ENCODE data around the gene NRXN3.

The NRXN3 gene

DNA sequence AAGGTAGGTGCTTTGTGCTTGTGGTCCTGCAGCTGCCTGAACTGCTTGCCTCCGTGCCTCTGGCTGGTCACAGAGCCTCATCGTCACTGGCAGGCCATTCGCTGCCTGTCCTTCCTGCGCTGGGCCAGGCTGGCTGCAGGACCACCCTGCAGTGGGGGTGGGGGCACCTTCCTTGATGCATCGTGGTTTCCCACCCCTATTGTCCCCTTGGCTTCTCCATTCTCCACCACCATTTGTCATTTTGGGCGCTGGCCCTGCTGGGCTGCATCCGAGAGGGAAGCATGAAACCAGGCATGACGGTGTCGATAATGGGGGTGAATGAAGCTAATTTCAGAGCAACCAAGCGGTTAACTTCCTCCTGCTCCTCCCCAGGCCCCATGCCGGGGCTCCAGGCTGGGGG, 127.7 kb downstream of the NRXN3 start:
- ChIA-PET POLR2A (no interaction called here), CTCF (no interaction called here)
- peaks cover 0 to 35% (median 6%) of the 10 kb centered on the region in 5 experiments for H3K27me3 ChIP-seq (replicated peaks in 2 of 5; ENCODE audit: control insufficient read depth in 4 of 5, insufficient read depth in 5 of 5, low read length in 4 of 5)
- no peak overlapping the region for H3K27ac ChIP-seq (ENCODE audit: insufficient read depth in 1 of 2, low read depth in 1 of 2, low read length in 2 of 2, poor library complexity in 1 of 2, severe bottlenecking in 2 of 2)
- no peaks in the 10 kb centered on the region for H3K4me1 ChIP-seq (ENCODE audit: control extremely low read depth in 1 of 4, control insufficient read depth in 4 of 4, insufficient read depth in 4 of 4, low read length in 3 of 4)
- H3K36me3 ChIP-seq (ENCODE audit: control insufficient read depth in 4 of 4, insufficient read depth in 4 of 4, low read length in 3 of 4), result no peaks in the 10 kb centered on the region
- 62% methylated on average over 9 of the region's 11 CpGs for WGBS (ENCODE audit: insufficient coverage)
- no peak for DNase-seq
- no peak overlapping the region for H3K4me3 ChIP-seq (ENCODE audit: control insufficient read depth in 1 of 7, extremely low read depth in 1 of 7, insufficient read depth in 4 of 7, low read depth in 2 of 7, low read length in 6 of 7)
- H3K9me3 ChIP-seq (ENCODE audit: control extremely low read depth in 1 of 5, control insufficient read depth in 4 of 5, insufficient read depth in 2 of 5, low read depth in 1 of 5, low read length in 4 of 5), result peaks cover 0 to 3% (median 0%) of the 10 kb centered on the region in 5 experiments

DNA sequence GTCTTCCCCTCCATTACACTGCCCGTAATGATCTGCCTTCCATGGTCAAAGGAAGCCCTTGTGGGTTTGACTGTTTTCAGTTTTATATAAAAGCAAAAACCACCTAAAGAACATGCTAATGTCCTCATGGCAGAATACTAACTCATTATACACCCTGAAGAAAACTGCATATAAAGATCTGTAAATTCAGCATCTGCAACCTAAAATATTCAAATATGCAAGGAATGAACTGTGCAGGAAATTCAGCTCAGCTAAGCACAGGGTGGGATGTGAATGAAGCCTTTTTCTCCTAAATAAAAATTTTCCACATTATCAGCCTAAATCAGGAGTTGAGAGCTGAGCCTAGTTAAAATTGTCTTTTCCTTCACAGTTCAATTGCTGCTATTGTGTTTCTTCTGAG, 128.1 kb downstream of the NRXN3 start:
- DNase-seq, result no peak
- no CpG with 5 or more reads among the region's 1 CpG for WGBS (ENCODE audit: insufficient coverage)

GRCh38 chr14:78302841-78303240, 132.7 kb downstream of the NRXN3 start:
- Histone ChIP-seq H3K4me1 (ENCODE audit: control extremely low read depth in 1 of 4, control insufficient read depth in 4 of 4, insufficient read depth in 4 of 4, low read length in 3 of 4) (no peaks in the 10 kb centered on the region), H3K27ac (ENCODE audit: insufficient read depth in 1 of 2, low read depth in 1 of 2, low read length in 2 of 2, poor library complexity in 1 of 2, severe bottlenecking in 2 of 2) (no peak overlapping the region), H3K27me3 (replicated peaks in 2 of 5; ENCODE audit: control insufficient read depth in 4 of 5, insufficient read depth in 5 of 5, low read length in 4 of 5) (peaks cover 0 to 29% (median 7%) of the 10 kb centered on the region in 5 experiments), H3K9me3 (ENCODE audit: control extremely low read depth in 1 of 5, control insufficient read depth in 4 of 5, insufficient read depth in 2 of 5, low read depth in 1 of 5, low read length in 4 of 5) (peaks cover 0 to 3% (median 0%) of the 10 kb centered on the region in 5 experiments), H3K4me3 (ENCODE audit: control insufficient read depth in 1 of 7, extremely low read depth in 1 of 7, insufficient read depth in 4 of 7, low read depth in 2 of 7, low read length in 6 of 7) (no peak overlapping the region), H3K36me3 (ENCODE audit: control insufficient read depth in 4 of 4, insufficient read depth in 4 of 4, low read length in 3 of 4) (no peaks in the 10 kb centered on the region)
- WGBS (ENCODE audit: insufficient coverage), result 76% methylated on average over 2 of the region's 2 CpGs
- ChIA-PET POLR2A (no interaction called here), CTCF (no interaction called here)
- no peak for DNase-seq

More for the DNA sequence above, 128.1 kb downstream of the NRXN3 start:
- POLR2A ChIA-PET, result no interaction called here
- no peaks in the 10 kb centered on the region for H3K4me1 ChIP-seq (ENCODE audit: control extremely low read depth in 1 of 4, control insufficient read depth in 4 of 4, insufficient read depth in 4 of 4, low read length in 3 of 4)
- H3K4me3 ChIP-seq (ENCODE audit: control insufficient read depth in 1 of 7, extremely low read depth in 1 of 7, insufficient read depth in 4 of 7, low read depth in 2 of 7, low read length in 6 of 7), result no peak overlapping the region
- CTCF ChIA-PET, result no interaction called here
- no peaks in the 10 kb centered on the region for H3K36me3 ChIP-seq (ENCODE audit: control insufficient read depth in 4 of 4, insufficient read depth in 4 of 4, low read length in 3 of 4)
- peaks cover 0 to 32% (median 6%) of the 10 kb centered on the region in 5 experiments for H3K27me3 ChIP-seq (replicated peaks in 2 of 5; ENCODE audit: control insufficient read depth in 4 of 5, insufficient read depth in 5 of 5, low read length in 4 of 5)
- H3K9me3 ChIP-seq (ENCODE audit: control extremely low read depth in 1 of 5, control insufficient read depth in 4 of 5, insufficient read depth in 2 of 5, low read depth in 1 of 5, low read length in 4 of 5), result peaks cover 0 to 3% (median 0%) of the 10 kb centered on the region in 5 experiments
- no peak overlapping the region for H3K27ac ChIP-seq (ENCODE audit: insufficient read depth in 1 of 2, low read depth in 1 of 2, low read length in 2 of 2, poor library complexity in 1 of 2, severe bottlenecking in 2 of 2)

DNA sequence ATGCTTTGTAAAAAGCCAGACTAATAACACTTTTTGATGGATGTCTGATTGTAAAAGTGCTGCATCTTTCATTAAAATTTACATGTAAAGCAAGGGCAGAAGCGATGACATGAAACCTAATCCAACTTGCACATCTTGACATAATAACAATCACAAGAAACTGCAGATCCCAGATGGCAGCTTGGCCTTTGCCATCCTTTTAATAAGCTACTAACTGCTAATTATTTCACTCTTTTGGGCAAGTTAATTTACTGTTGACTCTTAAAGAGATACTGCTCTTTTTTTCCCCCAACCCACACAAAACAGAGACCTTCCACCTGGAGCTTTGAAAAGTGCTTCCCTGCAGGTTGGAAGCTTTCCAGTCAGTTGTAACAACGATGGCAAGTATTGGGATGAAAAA, 137.5 kb downstream of the NRXN3 start:
- Histone ChIP-seq H3K27ac (ENCODE audit: insufficient read depth in 1 of 2, low read depth in 1 of 2, low read length in 2 of 2, poor library complexity in 1 of 2, severe bottlenecking in 2 of 2) (no peak overlapping the region), H3K27me3 (replicated peaks in 2 of 5; ENCODE audit: control insufficient read depth in 4 of 5, insufficient read depth in 5 of 5, low read length in 4 of 5) (peaks cover 0 to 12% (median 7%) of the 10 kb centered on the region in 5 experiments), H3K9me3 (ENCODE audit: control extremely low read depth in 1 of 5, control insufficient read depth in 4 of 5, insufficient read depth in 2 of 5, low read depth in 1 of 5, low read length in 4 of 5) (no peaks in the 10 kb centered on the region), H3K36me3 (ENCODE audit: control insufficient read depth in 4 of 4, insufficient read depth in 4 of 4, low read length in 3 of 4) (no peaks in the 10 kb centered on the region), H3K4me3 (ENCODE audit: control insufficient read depth in 1 of 7, extremely low read depth in 1 of 7, insufficient read depth in 4 of 7, low read depth in 2 of 7, low read length in 6 of 7) (no peak overlapping the region), H3K4me1 (ENCODE audit: control extremely low read depth in 1 of 4, control insufficient read depth in 4 of 4, insufficient read depth in 4 of 4, low read length in 3 of 4) (no peaks in the 10 kb centered on the region)
- no CpG with 5 or more reads among the region's 2 CpGs for whole genome bisulfite sequencing (ENCODE audit: insufficient coverage)
- ChIA-PET CTCF (interaction anchor here (2.1 kb wide), 1 partner anchor 9 kb away, joined by 6 read pairs; no protein-coding TSS in a partner anchor), POLR2A (no interaction called here)
- DNase-seq, result no peak

- Histone ChIP-seq H3K27me3 (replicated peaks in 2 of 5; ENCODE audit: control insufficient read depth in 4 of 5, insufficient read depth in 5 of 5, low read length in 4 of 5) (peaks cover 0 to 12% (median 5%) of the 10 kb centered on the region in 5 experiments), H3K27ac (ENCODE audit: insufficient read depth in 1 of 2, low read depth in 1 of 2, low read length in 2 of 2, poor library complexity in 1 of 2, severe bottlenecking in 2 of 2) (no peak overlapping the region), H3K4me1 (ENCODE audit: control extremely low read depth in 1 of 4, control insufficient read depth in 4 of 4, insufficient read depth in 4 of 4, low read length in 3 of 4) (no peaks in the 10 kb centered on the region), H3K36me3 (ENCODE audit: control insufficient read depth in 4 of 4, insufficient read depth in 4 of 4, low read length in 3 of 4) (no peaks in the 10 kb centered on the region), H3K4me3 (ENCODE audit: control insufficient read depth in 1 of 7, extremely low read depth in 1 of 7, insufficient read depth in 4 of 7, low read depth in 2 of 7, low read length in 6 of 7) (no peak overlapping the region), H3K9me3 (ENCODE audit: control extremely low read depth in 1 of 5, control insufficient read depth in 4 of 5, insufficient read depth in 2 of 5, low read depth in 1 of 5, low read length in 4 of 5) (no peaks in the 10 kb centered on the region)
- CTCF ChIA-PET, result interaction anchor here (2.1 kb wide), 1 partner anchor 8 kb away, joined by 6 read pairs; no protein-coding TSS in a partner anchor
- 100% methylated on average over 2 of the region's 2 CpGs for WGBS (ENCODE audit: insufficient coverage)
- no peak for DNase-seq
- POLR2A ChIA-PET, result no interaction called here
Measured at GRCh38 chr14:78308079-78308478, 137.9 kb downstream of the NRXN3 start.

DNA sequence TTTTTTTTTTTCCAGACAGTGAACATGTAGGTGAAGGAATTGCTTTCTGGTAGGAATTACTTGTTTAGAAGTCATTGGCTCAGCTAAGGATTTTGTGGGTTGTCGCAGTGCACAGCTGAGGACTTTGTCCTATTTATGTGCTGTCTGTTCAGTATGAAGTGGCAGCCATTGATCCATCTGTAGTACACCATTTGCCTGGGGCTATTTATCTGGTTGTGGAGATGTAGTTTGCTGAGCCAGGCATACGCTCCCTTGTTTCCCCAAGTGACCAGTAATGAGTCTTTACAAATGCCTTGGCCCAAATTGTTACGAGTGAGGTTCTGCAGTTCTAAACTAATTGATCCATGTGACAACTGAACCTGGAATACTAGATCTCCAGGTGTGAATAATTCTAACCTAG, 140.1 kb downstream of the NRXN3 start:
- peaks cover 0 to 21% (median 7%) of the 10 kb centered on the region in 5 experiments for H3K27me3 ChIP-seq (replicated peaks in 2 of 5; ENCODE audit: control insufficient read depth in 4 of 5, insufficient read depth in 5 of 5, low read length in 4 of 5)
- no peaks in the 10 kb centered on the region for H3K36me3 ChIP-seq (ENCODE audit: control insufficient read depth in 4 of 4, insufficient read depth in 4 of 4, low read length in 3 of 4)
- WGBS (ENCODE audit: insufficient coverage), result 93% methylated on average over 3 of the region's 3 CpGs
- H3K9me3 ChIP-seq (ENCODE audit: control extremely low read depth in 1 of 5, control insufficient read depth in 4 of 5, insufficient read depth in 2 of 5, low read depth in 1 of 5, low read length in 4 of 5), result no peaks in the 10 kb centered on the region
- no peak overlapping the region for H3K27ac ChIP-seq (ENCODE audit: insufficient read depth in 1 of 2, low read depth in 1 of 2, low read length in 2 of 2, poor library complexity in 1 of 2, severe bottlenecking in 2 of 2)
- H3K4me3 ChIP-seq (ENCODE audit: control insufficient read depth in 1 of 7, extremely low read depth in 1 of 7, insufficient read depth in 4 of 7, low read depth in 2 of 7, low read length in 6 of 7), result no peak overlapping the region
- ChIA-PET POLR2A (no interaction called here), CTCF (no interaction called here)
- no peaks in the 10 kb centered on the region for H3K4me1 ChIP-seq (ENCODE audit: control extremely low read depth in 1 of 4, control insufficient read depth in 4 of 4, insufficient read depth in 4 of 4, low read length in 3 of 4)
- no peak for DNase-seq

DNA sequence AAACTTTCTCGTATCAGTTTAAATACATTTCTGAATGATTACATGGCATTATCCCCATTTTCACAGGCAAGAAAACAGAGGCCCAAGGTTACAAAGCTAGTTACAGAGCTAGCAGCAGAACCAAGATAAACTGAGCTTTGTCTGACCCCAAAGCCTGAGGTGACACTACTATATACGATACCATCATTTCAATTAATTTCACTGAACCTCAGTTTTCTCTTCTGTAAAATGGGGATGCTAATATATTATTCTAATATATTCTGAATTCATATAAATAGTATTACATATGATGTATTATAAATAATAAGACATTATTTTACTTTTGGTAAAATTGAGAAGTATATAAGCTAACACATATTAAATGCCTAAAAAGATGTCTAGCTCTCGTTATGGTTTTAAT, 143.3 kb downstream of the NRXN3 start:
- H3K27me3 ChIP-seq (replicated peaks in 2 of 5; ENCODE audit: control insufficient read depth in 4 of 5, insufficient read depth in 5 of 5, low read length in 4 of 5), result peaks cover 0 to 15% (median 5%) of the 10 kb centered on the region in 5 experiments
- ChIA-PET POLR2A (interaction anchor here (0.5 kb wide), 1 partner anchor 8 kb away, joined by 3 read pairs; no protein-coding TSS in a partner anchor), CTCF (interaction anchor here (1.2 kb wide), 1 partner anchor 450 kb away, joined by 3 read pairs; no protein-coding TSS in a partner anchor)

More for the DNA sequence above, 143.3 kb downstream of the NRXN3 start:
- H3K36me3 ChIP-seq (ENCODE audit: control insufficient read depth in 4 of 4, insufficient read depth in 4 of 4, low read length in 3 of 4), result no peaks in the 10 kb centered on the region
- DNase-seq, result no peak
- H3K4me1 ChIP-seq (ENCODE audit: control extremely low read depth in 1 of 4, control insufficient read depth in 4 of 4, insufficient read depth in 4 of 4, low read length in 3 of 4), result no peaks in the 10 kb centered on the region
- H3K4me3 ChIP-seq (ENCODE audit: control insufficient read depth in 1 of 7, extremely low read depth in 1 of 7, insufficient read depth in 4 of 7, low read depth in 2 of 7, low read length in 6 of 7), result no peak overlapping the region
- no peak overlapping the region for H3K27ac ChIP-seq (ENCODE audit: insufficient read depth in 1 of 2, low read depth in 1 of 2, low read length in 2 of 2, poor library complexity in 1 of 2, severe bottlenecking in 2 of 2)
- 100% methylated on average over 1 of the region's 3 CpGs for WGBS (ENCODE audit: insufficient coverage)
- no peaks in the 10 kb centered on the region for H3K9me3 ChIP-seq (ENCODE audit: control extremely low read depth in 1 of 5, control insufficient read depth in 4 of 5, insufficient read depth in 2 of 5, low read depth in 1 of 5, low read length in 4 of 5)

Data from common myeloid progenitor, CD34-positive (primary cell).